HepG2 (cell line): ENCODE data around the gene RABGAP1.

ENCODE experiments used
- ESRRA ChIP-seq: sonication (generic); formaldehyde crosslinking; IDR thresholded peaks from 2 replicates; pipeline ENCODE4 v1.5.1; 2020; ENCODE audit warnings: mild to moderate bottlenecking, low read depth, missing genetic modification reagents
- MEIS2 ChIP-seq: sonication (generic); formaldehyde crosslinking; IDR thresholded peaks from 2 replicates; pipeline ENCODE4 v1.9.0; 2021; ENCODE audit warnings: mild to moderate bottlenecking, missing genetic modification reagents
- POLR2AphosphoS5 ChIP-seq: IDR thresholded peaks from 2 replicates; pipeline ENCODE4 v1.6.1; 2012; ENCODE audit warnings: low read depth, low read length
- SRSF9 ChIP-seq: fragments of 200-400 bp; formaldehyde crosslinking; IDR thresholded peaks from 2 replicates; pipeline ENCODE4 v1.6.1; 2018; ENCODE audit warnings: borderline replicate concordance, mild to moderate bottlenecking, low read depth, low read length; ENCODE audit not compliant: insufficient read depth, poor library complexity, severe bottlenecking
- ZNF274 ChIP-seq: sonication (generic); formaldehyde crosslinking; IDR thresholded peaks from 2 replicates; pipeline ENCODE4 v1.5.1; 2020; ENCODE audit warnings: mild to moderate bottlenecking, missing genetic modification reagents
- TF ChIP-seq, protein P1 (sequence below): IDR thresholded peaks from 2 replicates; pipeline ENCODE4 v1.6.1; 2016
- TF ChIP-seq, protein P2 (sequence below): sonication (generic); formaldehyde crosslinking; IDR thresholded peaks from 2 replicates; pipeline ENCODE4; 2020; ENCODE audit warnings: missing genetic modification reagents, mild to moderate bottlenecking, borderline replicate concordance

DNA sequence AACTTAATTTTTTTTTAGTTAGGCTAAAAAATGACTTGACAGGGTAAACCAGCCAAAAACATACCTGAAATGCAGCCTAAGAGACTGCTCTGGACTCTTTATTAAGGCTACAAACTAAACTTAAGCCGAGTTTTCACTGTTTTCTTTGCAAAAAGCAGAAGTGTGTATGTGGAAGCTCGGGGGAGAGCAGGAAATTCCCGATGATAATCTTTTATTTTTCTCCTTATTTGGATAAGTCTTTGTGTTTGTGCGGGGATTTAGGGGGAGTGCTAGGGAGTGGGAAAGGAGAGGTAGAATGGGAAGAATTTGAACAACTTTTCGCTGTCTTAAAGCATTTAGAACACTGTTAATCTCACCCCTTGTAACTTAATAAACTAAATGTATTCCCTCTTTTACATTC lies 61.9 kb downstream of the RABGAP1 start:
- TF ChIP-seq SRSF9 (no peak), ESRRA (CRISPR knock-in tag) (no peak), POLR2AphosphoS5 (no peak), MEIS2 (CRISPR knock-in tag) (no peak), ZNF274 (CRISPR knock-in tag) (no peak)
- TF ChIP-seq, protein P1, sequence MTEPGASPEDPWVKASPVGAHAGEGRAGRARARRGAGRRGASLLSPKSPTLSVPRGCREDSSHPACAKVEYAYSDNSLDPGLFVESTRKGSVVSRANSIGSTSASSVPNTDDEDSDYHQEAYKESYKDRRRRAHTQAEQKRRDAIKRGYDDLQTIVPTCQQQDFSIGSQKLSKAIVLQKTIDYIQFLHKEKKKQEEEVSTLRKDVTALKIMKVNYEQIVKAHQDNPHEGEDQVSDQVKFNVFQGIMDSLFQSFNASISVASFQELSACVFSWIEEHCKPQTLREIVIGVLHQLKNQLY = no peak
- TF ChIP-seq, protein P2, sequence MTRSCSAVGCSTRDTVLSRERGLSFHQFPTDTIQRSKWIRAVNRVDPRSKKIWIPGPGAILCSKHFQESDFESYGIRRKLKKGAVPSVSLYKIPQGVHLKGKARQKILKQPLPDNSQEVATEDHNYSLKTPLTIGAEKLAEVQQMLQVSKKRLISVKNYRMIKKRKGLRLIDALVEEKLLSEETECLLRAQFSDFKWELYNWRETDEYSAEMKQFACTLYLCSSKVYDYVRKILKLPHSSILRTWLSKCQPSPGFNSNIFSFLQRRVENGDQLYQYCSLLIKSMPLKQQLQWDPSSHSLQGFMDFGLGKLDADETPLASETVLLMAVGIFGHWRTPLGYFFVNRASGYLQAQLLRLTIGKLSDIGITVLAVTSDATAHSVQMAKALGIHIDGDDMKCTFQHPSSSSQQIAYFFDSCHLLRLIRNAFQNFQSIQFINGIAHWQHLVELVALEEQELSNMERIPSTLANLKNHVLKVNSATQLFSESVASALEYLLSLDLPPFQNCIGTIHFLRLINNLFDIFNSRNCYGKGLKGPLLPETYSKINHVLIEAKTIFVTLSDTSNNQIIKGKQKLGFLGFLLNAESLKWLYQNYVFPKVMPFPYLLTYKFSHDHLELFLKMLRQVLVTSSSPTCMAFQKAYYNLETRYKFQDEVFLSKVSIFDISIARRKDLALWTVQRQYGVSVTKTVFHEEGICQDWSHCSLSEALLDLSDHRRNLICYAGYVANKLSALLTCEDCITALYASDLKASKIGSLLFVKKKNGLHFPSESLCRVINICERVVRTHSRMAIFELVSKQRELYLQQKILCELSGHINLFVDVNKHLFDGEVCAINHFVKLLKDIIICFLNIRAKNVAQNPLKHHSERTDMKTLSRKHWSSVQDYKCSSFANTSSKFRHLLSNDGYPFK (CRISPR knock-in tag) = no peak
